ENCODE measurements around the gene FAAP100.
A peak's percentile ranks its signal among the peaks of the same experiment; 100 is the strongest.

Gene FAAP100

GRCh38 chr17:81518113-81518784, 33.9 kb downstream of the FAAP100 start:
- Histone ChIP-seq H3K4me1 (ENCODE audit: control insufficient read depth in 1 of 2, insufficient read depth in 2 of 2, low read length in 2 of 2) (peaks cover 9 to 47% of the 10 kb centered on the region in 2 donors), H3K4me3 (ENCODE audit: low read depth in 1 of 2, low read length in 2 of 2) (peak overlapping the region; percentile 26 to 89), H3K27ac (ENCODE audit: low read length) (no peak overlapping the region), H3K27me3 (ENCODE audit: low read depth, low read length) (peaks cover 1% of the 10 kb centered on the region), H3K36me3 (ENCODE audit: control insufficient read depth in 1 of 2, insufficient read depth in 2 of 2, low read length in 2 of 2) (no peaks in the 10 kb centered on the region), H3K9me3 (ENCODE audit: control insufficient read depth in 1 of 2, low read length in 2 of 2) (no peaks in the 10 kb centered on the region)

- H3K4me3 ChIP-seq (ENCODE audit: low read depth in 1 of 2, low read length in 2 of 2), result peak overlapping the region; percentile 3 to 89
- H3K36me3 ChIP-seq (ENCODE audit: control insufficient read depth in 1 of 2, insufficient read depth in 2 of 2, low read length in 2 of 2), result no peaks in the 10 kb centered on the region
- no peaks in the 10 kb centered on the region for H3K9me3 ChIP-seq (ENCODE audit: control insufficient read depth in 1 of 2, low read length in 2 of 2)
- H3K27me3 ChIP-seq (ENCODE audit: low read depth, low read length), result no peaks in the 10 kb centered on the region
- peaks cover 9 to 47% of the 10 kb centered on the region in 2 donors for H3K4me1 ChIP-seq (ENCODE audit: control insufficient read depth in 1 of 2, insufficient read depth in 2 of 2, low read length in 2 of 2)
- peak overlapping the region; percentile 23 for H3K27ac ChIP-seq (ENCODE audit: low read length)
Observed at GRCh38 chr17:81517339-81518112, 34.6 kb downstream of the FAAP100 start.

- Histone ChIP-seq H3K36me3 (ENCODE audit: control insufficient read depth in 1 of 2, insufficient read depth in 2 of 2, low read length in 2 of 2) (peaks cover 0 to 3% of the 10 kb centered on the region in 2 donors), H3K9me3 (ENCODE audit: control insufficient read depth in 1 of 2, low read length in 2 of 2) (no peaks in the 10 kb centered on the region), H3K27me3 (ENCODE audit: low read depth, low read length) (no peaks in the 10 kb centered on the region), H3K4me1 (ENCODE audit: control insufficient read depth in 1 of 2, insufficient read depth in 2 of 2, low read length in 2 of 2) (peaks cover 9 to 47% of the 10 kb centered on the region in 2 donors), H3K4me3 (ENCODE audit: low read depth in 1 of 2, low read length in 2 of 2) (peak overlapping the region; percentile 64 to 89), H3K27ac (ENCODE audit: low read length) (peak overlapping the region; percentile 23)
Observed at GRCh38 chr17:81517009-81517338, 35.2 kb downstream of the FAAP100 start.

- H3K9me3 ChIP-seq (ENCODE audit: control insufficient read depth in 1 of 2, low read length in 2 of 2), result no peaks in the 10 kb centered on the region
- H3K27me3 ChIP-seq (ENCODE audit: low read depth, low read length), result no peaks in the 10 kb centered on the region
- H3K4me1 ChIP-seq (ENCODE audit: control insufficient read depth in 1 of 2, insufficient read depth in 2 of 2, low read length in 2 of 2), result peaks cover 9 to 47% of the 10 kb centered on the region in 2 donors
- peaks cover 3 to 8% of the 10 kb centered on the region in 2 donors for H3K36me3 ChIP-seq (ENCODE audit: control insufficient read depth in 1 of 2, insufficient read depth in 2 of 2, low read length in 2 of 2)
- H3K4me3 ChIP-seq (ENCODE audit: low read depth in 1 of 2, low read length in 2 of 2), result peak overlapping the region; percentile 64 to 89
- H3K27ac ChIP-seq (ENCODE audit: low read length), result peak overlapping the region; percentile 56
Observed at GRCh38 chr17:81516439-81516838, 35.7 kb downstream of the FAAP100 start.

- Histone ChIP-seq H3K4me1 (ENCODE audit: control insufficient read depth in 1 of 2, insufficient read depth in 2 of 2, low read length in 2 of 2) (peaks cover 9 to 47% of the 10 kb centered on the region in 2 donors), H3K27me3 (ENCODE audit: low read depth, low read length) (no peaks in the 10 kb centered on the region), H3K36me3 (ENCODE audit: control insufficient read depth in 1 of 2, insufficient read depth in 2 of 2, low read length in 2 of 2) (peaks cover 12 to 17% of the 10 kb centered on the region in 2 donors)
Observed at GRCh38 chr17:81515530-81516041, 36.6 kb downstream of the FAAP100 start.

GRCh38 chr17:81514739-81515529, 37.2 kb downstream of the FAAP100 start:
- no peaks in the 10 kb centered on the region for H3K27me3 ChIP-seq (ENCODE audit: low read depth, low read length)
- H3K4me3 ChIP-seq (ENCODE audit: low read depth in 1 of 2, low read length in 2 of 2), result peak overlapping the region; percentile 71 to 89
- H3K9me3 ChIP-seq (ENCODE audit: control insufficient read depth in 1 of 2, low read length in 2 of 2), result no peaks in the 10 kb centered on the region
- peak overlapping the region; percentile 97 for H3K27ac ChIP-seq (ENCODE audit: low read length)
- H3K36me3 ChIP-seq (ENCODE audit: control insufficient read depth in 1 of 2, insufficient read depth in 2 of 2, low read length in 2 of 2), result peaks cover 18 to 23% of the 10 kb centered on the region in 2 donors
- peaks cover 9 to 47% of the 10 kb centered on the region in 2 donors for H3K4me1 ChIP-seq (ENCODE audit: control insufficient read depth in 1 of 2, insufficient read depth in 2 of 2, low read length in 2 of 2)

More at GRCh38 chr17:81515530-81516041, 36.6 kb downstream of the FAAP100 start:
- H3K4me3 ChIP-seq (ENCODE audit: low read depth in 1 of 2, low read length in 2 of 2), result peak overlapping the region; percentile 71 to 89
- no peaks in the 10 kb centered on the region for H3K9me3 ChIP-seq (ENCODE audit: control insufficient read depth in 1 of 2, low read length in 2 of 2)
- H3K27ac ChIP-seq (ENCODE audit: low read length), result peak overlapping the region; percentile 79

GRCh38 chr17:81514489-81514738, 37.7 kb downstream of the FAAP100 start:
- Histone ChIP-seq H3K4me3 (ENCODE audit: low read depth in 1 of 2, low read length in 2 of 2) (peak overlapping the region; percentile 60 to 89), H3K27me3 (ENCODE audit: low read depth, low read length) (no peaks in the 10 kb centered on the region), H3K9me3 (ENCODE audit: control insufficient read depth in 1 of 2, low read length in 2 of 2) (no peaks in the 10 kb centered on the region), H3K36me3 (ENCODE audit: control insufficient read depth in 1 of 2, insufficient read depth in 2 of 2, low read length in 2 of 2) (peaks cover 23 to 28% of the 10 kb centered on the region in 2 donors), H3K27ac (ENCODE audit: low read length) (peak overlapping the region; percentile 97), H3K4me1 (ENCODE audit: control insufficient read depth in 1 of 2, insufficient read depth in 2 of 2, low read length in 2 of 2) (peaks cover 9 to 43% of the 10 kb centered on the region in 2 donors)

GRCh38 chr17:81513753-81514488, 38.2 kb downstream of the FAAP100 start:
- H3K4me1 ChIP-seq (ENCODE audit: control insufficient read depth in 1 of 2, insufficient read depth in 2 of 2, low read length in 2 of 2), result peaks cover 9 to 43% of the 10 kb centered on the region in 2 donors
- no peaks in the 10 kb centered on the region for H3K9me3 ChIP-seq (ENCODE audit: control insufficient read depth in 1 of 2, low read length in 2 of 2)
- H3K36me3 ChIP-seq (ENCODE audit: control insufficient read depth in 1 of 2, insufficient read depth in 2 of 2, low read length in 2 of 2), result peaks cover 28 to 33% of the 10 kb centered on the region in 2 donors
- H3K27ac ChIP-seq (ENCODE audit: low read length), result peak overlapping the region; percentile 97
- no peaks in the 10 kb centered on the region for H3K27me3 ChIP-seq (ENCODE audit: low read depth, low read length)
- peak overlapping the region; percentile 60 to 89 for H3K4me3 ChIP-seq (ENCODE audit: low read depth in 1 of 2, low read length in 2 of 2)

GRCh38 chr17:81513372-81513752, 38.8 kb downstream of the FAAP100 start:
- peaks cover 31 to 37% of the 10 kb centered on the region in 2 donors for H3K36me3 ChIP-seq (ENCODE audit: control insufficient read depth in 1 of 2, insufficient read depth in 2 of 2, low read length in 2 of 2)
- no peaks in the 10 kb centered on the region for H3K27me3 ChIP-seq (ENCODE audit: low read depth, low read length)
- peak overlapping the region; percentile 97 for H3K27ac ChIP-seq (ENCODE audit: low read length)
- peak overlapping the region; percentile 60 to 89 for H3K4me3 ChIP-seq (ENCODE audit: low read depth in 1 of 2, low read length in 2 of 2)
- no peaks in the 10 kb centered on the region for H3K9me3 ChIP-seq (ENCODE audit: control insufficient read depth in 1 of 2, low read length in 2 of 2)
- H3K4me1 ChIP-seq (ENCODE audit: control insufficient read depth in 1 of 2, insufficient read depth in 2 of 2, low read length in 2 of 2), result peaks cover 9 to 43% of the 10 kb centered on the region in 2 donors

GRCh38 chr17:81512562-81513371, 39.4 kb downstream of the FAAP100 start, which contains the start of gene ACTG1:
TSS of gene ACTG1 (minus strand) at chr17:81512799. CDS start at chr17:81512354, 445 bp downstream.
- Histone ChIP-seq H3K27me3 (ENCODE audit: low read depth, low read length) (no peaks in the 10 kb centered on the region), H3K9me3 (ENCODE audit: control insufficient read depth in 1 of 2, low read length in 2 of 2) (no peaks in the 10 kb centered on the region), H3K27ac (ENCODE audit: low read length) (peak within 1 kb of the TSS; percentile 97), H3K4me3 (ENCODE audit: low read depth in 1 of 2, low read length in 2 of 2) (peak within 1 kb of the TSS; percentile 94 to 100), H3K4me1 (ENCODE audit: control insufficient read depth in 1 of 2, insufficient read depth in 2 of 2, low read length in 2 of 2) (peaks cover 5 to 38% of the 10 kb centered on the region in 2 donors), H3K36me3 (ENCODE audit: control insufficient read depth in 1 of 2, insufficient read depth in 2 of 2, low read length in 2 of 2) (peaks cover 31 to 37% of the 10 kb centered on the region in 2 donors)

All from muscle layer of duodenum (tissue), 2 donors.